ENCODE results near the gene AGPAT3. TPM values are rescaled to one million over a fixed set of nuclear protein-coding genes. Genes with fewer than 3 reads are reported as not detected.

Gene AGPAT3
- total RNA-seq, 4 donors from 2014 or later: 63.5 to 225 (median 161) TPM

DNA sequence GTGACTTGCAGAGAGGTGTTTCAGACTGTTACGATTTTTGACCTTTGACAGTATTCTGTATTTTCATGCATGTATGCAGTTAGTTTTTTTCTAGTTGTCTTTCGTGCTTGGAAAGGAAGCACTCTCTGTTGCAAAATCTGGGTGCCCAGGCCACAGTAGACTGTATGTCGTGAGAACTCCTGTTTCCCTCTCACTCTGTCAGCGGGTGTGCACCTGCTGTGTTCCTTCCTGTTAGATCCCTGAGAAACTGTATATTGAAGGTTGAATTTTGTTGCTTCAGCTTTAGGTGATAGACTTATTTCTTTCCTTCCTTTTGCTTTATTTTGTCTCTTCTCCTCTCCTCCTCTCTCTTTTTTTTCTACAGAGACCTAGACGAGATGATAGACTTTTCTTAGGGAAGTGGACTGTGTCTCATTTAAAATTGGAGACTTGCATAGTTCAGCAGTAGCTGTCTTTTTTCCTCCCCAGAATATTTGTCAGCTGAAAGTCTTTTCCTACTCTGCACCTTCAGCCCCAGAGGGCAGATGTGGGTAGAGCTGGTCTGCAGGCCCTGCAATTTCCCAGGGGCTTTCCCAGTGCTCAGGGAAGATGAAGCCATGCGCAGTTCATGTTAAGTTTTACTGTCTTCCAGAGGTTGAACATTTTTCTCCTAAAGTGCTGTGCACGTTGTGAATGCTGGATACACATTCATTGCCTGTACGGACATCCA lies 148.5 kb downstream of the AGPAT3 start:
- TF ChIP-seq, protein P1, sequence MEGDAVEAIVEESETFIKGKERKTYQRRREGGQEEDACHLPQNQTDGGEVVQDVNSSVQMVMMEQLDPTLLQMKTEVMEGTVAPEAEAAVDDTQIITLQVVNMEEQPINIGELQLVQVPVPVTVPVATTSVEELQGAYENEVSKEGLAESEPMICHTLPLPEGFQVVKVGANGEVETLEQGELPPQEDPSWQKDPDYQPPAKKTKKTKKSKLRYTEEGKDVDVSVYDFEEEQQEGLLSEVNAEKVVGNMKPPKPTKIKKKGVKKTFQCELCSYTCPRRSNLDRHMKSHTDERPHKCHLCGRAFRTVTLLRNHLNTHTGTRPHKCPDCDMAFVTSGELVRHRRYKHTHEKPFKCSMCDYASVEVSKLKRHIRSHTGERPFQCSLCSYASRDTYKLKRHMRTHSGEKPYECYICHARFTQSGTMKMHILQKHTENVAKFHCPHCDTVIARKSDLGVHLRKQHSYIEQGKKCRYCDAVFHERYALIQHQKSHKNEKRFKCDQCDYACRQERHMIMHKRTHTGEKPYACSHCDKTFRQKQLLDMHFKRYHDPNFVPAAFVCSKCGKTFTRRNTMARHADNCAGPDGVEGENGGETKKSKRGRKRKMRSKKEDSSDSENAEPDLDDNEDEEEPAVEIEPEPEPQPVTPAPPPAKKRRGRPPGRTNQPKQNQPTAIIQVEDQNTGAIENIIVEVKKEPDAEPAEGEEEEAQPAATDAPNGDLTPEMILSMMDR (IDR thresholded peaks at IDR 0.05): no peak
- TF ChIP-seq POLR2A (IDR thresholded peaks at IDR 0.05): no peak
- Histone ChIP-seq H3K36me3 (no peaks in the 10 kb centered on the region), H3K4me1 (peaks cover 0 to 27% (median 6%) of the 10 kb centered on the region in 4 donors), H3K27me3 (no peaks in the 10 kb centered on the region), H3K4me3 (peak overlapping the region; percentile 71 to 98 (median 89)), H3K27ac (peak overlapping the region; percentile 93 to 99 (median 96)), H3K9me3 (no peaks in the 10 kb centered on the region)
- peak in 2 of 3 donors; percentile 49 to 51 for DNase-seq

DNA sequence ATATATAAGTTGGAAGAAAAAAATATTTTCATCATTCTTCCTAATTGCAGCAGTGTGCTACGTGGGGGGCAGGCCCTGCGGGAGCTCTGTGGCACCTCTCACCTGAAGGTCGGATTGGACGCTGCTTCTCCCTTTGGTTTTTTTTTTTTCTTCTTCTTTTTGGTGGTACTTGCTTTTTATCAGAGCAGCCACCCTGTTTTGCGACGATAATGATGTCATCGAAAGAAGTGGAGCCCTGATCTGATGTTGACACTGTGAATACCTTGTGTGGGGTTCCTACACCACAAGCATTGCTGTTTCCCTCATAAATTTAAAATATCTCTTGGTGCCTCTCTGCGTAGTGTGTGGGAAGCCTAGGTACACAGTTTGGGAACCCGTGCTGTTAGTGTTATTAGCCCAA lies 152.6 kb downstream of the AGPAT3 start:
- Histone ChIP-seq H3K9me3 (no peaks in the 10 kb centered on the region), H3K4me1 (peaks cover 0 to 53% (median 9%) of the 10 kb centered on the region in 4 donors), H3K36me3 (no peaks in the 10 kb centered on the region), H3K27me3 (no peaks in the 10 kb centered on the region), H3K4me3 (no peak overlapping the region), H3K27ac (no peak overlapping the region)
- no peak for DNase-seq
- no peak for TF ChIP-seq POLR2A (IDR thresholded peaks at IDR 0.05)
- TF ChIP-seq, protein P1 (IDR thresholded peaks at IDR 0.05): no peak

DNA sequence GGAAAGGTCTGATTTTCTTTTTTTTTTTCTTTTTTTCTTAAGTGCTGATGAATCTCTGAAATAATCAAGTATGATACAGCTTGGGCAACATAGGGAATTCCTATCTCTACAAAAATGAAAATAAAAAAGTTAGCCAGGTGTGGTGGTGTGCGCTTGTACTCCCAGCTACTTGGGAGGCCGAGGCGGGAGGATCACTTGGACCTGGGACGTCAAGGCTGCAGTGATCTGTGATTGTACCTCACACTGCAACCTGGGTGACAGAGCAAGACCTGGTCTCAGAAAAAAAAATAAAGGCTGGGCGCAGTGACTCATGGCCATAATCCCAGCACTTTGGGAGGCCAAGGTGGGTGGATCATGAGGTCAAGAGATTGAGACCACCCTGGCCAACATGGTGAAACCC lies 153.1 kb downstream of the AGPAT3 start:
- DNase-seq: no peak
- H3K9me3 ChIP-seq: no peaks in the 10 kb centered on the region
- no peak overlapping the region for H3K4me3 ChIP-seq
- TF ChIP-seq, protein P1 (IDR thresholded peaks at IDR 0.05): no peak
- no peak for TF ChIP-seq POLR2A (IDR thresholded peaks at IDR 0.05)
- H3K4me1 ChIP-seq: peaks cover 0 to 53% (median 9%) of the 10 kb centered on the region in 4 donors
- H3K36me3 ChIP-seq: no peaks in the 10 kb centered on the region
- no peak overlapping the region for H3K27ac ChIP-seq
- H3K27me3 ChIP-seq: no peaks in the 10 kb centered on the region

DNA sequence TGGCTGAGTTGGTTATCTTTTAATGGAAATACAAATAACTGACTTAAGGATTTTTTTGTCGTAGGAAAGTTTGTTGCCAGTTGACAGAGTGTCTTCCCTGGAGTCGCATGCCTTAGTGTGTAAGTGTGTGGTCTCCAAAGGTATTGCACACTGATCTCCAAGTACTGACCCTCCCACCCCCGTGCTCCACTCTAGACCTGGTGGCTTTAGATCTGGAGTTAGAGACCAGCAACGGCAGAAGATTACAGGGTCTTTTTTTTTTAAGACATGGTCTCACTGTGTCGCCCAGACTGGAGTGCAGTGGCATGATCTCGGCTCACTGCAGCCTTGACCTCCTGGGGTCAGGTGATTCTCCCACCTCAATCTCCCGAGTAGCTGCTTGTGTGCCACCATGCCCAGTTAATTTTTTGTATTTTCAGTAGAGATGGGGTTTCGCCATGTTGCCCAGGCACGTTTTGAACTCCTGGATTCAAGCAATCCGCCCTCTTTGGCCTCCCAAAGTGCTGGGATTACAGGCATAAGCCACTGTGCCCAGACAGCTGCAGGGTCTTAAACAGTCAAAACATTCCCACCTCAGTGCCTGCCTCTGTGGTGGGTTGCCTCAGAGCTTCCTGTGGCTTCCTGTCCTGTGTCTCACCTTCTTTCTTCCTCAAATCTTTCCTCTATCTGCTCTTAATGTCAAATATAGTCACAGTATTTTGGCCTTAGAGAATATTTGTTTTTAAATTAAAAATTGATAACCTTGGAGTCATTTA lies 154.0 kb downstream of the AGPAT3 start:
- H3K27me3 ChIP-seq: no peaks in the 10 kb centered on the region
- H3K27ac ChIP-seq: peak overlapping the region in 1 of 4 donors; percentile 2
- DNase-seq: no peak
- H3K36me3 ChIP-seq: no peaks in the 10 kb centered on the region
- no peak overlapping the region for H3K4me3 ChIP-seq
- TF ChIP-seq, protein P1 (IDR thresholded peaks at IDR 0.05): no peak
- TF ChIP-seq POLR2A (IDR thresholded peaks at IDR 0.05): no peak
- no peaks in the 10 kb centered on the region for H3K9me3 ChIP-seq
- H3K4me1 ChIP-seq: peaks cover 0 to 52% (median 9%) of the 10 kb centered on the region in 4 donors

DNA sequence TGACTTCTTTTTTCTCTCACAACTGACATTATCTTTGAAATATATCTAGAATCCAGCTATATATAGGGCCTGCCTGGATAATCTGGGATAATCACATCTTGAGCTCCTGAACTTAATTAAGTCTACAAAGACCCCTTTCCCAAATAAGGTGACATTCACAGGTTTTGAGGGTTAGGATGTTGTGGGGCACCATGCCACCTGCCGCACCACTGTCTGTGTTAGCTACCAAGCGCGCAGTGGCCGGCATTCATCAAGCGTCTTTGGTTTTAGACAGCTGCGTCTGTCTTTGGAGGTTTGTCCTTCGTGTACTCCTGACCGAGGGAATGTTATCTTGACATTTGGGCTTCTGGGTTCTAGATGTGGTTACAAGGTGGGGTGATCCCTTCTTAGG lies 154.5 kb downstream of the AGPAT3 start:
- Histone ChIP-seq H3K4me1 (peaks cover 0 to 52% (median 7%) of the 10 kb centered on the region in 4 donors), H3K9me3 (no peaks in the 10 kb centered on the region), H3K36me3 (no peaks in the 10 kb centered on the region), H3K4me3 (no peak overlapping the region), H3K27ac (no peak overlapping the region), H3K27me3 (no peaks in the 10 kb centered on the region)
- TF ChIP-seq, protein P1 (IDR thresholded peaks at IDR 0.05): no peak
- TF ChIP-seq POLR2A (IDR thresholded peaks at IDR 0.05): no peak
- DNase-seq: no peak
